ENCODE data around the gene EXTL1.

EXTL1 gene

GRCh38 chr1:26067432-26067911 lies 45.9 kb downstream of the EXTL1 start, which contains the start of gene TRIM63:
TRIM63 (minus strand) TSS chr1:26067630; CDS start chr1:26067494, 136 bp downstream.
- Histone ChIP-seq H3K27ac (no peak within 1 kb of the TSS), H3K27me3 (ENCODE audit: insufficient read depth, low read depth) (peaks cover 4% of the 10 kb centered on the region; the same call in 1 of the 2 replicates), H3K4me1 (ENCODE audit: low read depth, poor library complexity, severe bottlenecking) (no peaks in the 10 kb centered on the region), H2AFZ (ENCODE audit: low read depth) (no peak within 1 kb of the TSS), H3K9ac (no peak within 1 kb of the TSS), H4K20me1 (ENCODE audit: insufficient read depth) (no peaks in the 10 kb centered on the region), H3K4me3 (IDR thresholded peaks at IDR 0.05; ENCODE audit: insufficient read depth, low read depth, low read length) (no peak within 1 kb of the TSS), H3K79me2 (ENCODE audit: insufficient read depth, low read depth) (no peaks in the 10 kb centered on the region), H3K4me2 (no peak within 1 kb of the TSS), H3K36me3 (ENCODE audit: insufficient read depth) (no peaks in the 10 kb centered on the region)
- TF ChIP-seq, protein P1, sequence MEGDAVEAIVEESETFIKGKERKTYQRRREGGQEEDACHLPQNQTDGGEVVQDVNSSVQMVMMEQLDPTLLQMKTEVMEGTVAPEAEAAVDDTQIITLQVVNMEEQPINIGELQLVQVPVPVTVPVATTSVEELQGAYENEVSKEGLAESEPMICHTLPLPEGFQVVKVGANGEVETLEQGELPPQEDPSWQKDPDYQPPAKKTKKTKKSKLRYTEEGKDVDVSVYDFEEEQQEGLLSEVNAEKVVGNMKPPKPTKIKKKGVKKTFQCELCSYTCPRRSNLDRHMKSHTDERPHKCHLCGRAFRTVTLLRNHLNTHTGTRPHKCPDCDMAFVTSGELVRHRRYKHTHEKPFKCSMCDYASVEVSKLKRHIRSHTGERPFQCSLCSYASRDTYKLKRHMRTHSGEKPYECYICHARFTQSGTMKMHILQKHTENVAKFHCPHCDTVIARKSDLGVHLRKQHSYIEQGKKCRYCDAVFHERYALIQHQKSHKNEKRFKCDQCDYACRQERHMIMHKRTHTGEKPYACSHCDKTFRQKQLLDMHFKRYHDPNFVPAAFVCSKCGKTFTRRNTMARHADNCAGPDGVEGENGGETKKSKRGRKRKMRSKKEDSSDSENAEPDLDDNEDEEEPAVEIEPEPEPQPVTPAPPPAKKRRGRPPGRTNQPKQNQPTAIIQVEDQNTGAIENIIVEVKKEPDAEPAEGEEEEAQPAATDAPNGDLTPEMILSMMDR (conservative IDR thresholded peaks at IDR 0.05; ENCODE audit: low read depth, low read length), result no peak

GRCh38 chr1:26069941-26070295 lies 48.3 kb downstream of the EXTL1 start:
- no peak overlapping the region for H3K4me3 ChIP-seq (IDR thresholded peaks at IDR 0.05; ENCODE audit: insufficient read depth, low read depth, low read length)
- TF ChIP-seq, protein P1 (conservative IDR thresholded peaks at IDR 0.05; ENCODE audit: low read depth, low read length), result no peak
- H2AFZ ChIP-seq (ENCODE audit: low read depth), result no peak overlapping the region
- H3K27me3 ChIP-seq (ENCODE audit: insufficient read depth, low read depth), result peaks cover 4% of the 10 kb centered on the region; the same call in 1 of the 2 replicates
- no peak overlapping the region for H3K9ac ChIP-seq
- no peaks in the 10 kb centered on the region for H3K4me1 ChIP-seq (ENCODE audit: low read depth, poor library complexity, severe bottlenecking)
- no peaks in the 10 kb centered on the region for H3K36me3 ChIP-seq (ENCODE audit: insufficient read depth)
- no peaks in the 10 kb centered on the region for H4K20me1 ChIP-seq (ENCODE audit: insufficient read depth)
- no peaks in the 10 kb centered on the region for H3K79me2 ChIP-seq (ENCODE audit: insufficient read depth, low read depth)
- H3K4me2 ChIP-seq, result no peak overlapping the region
- no peak overlapping the region for H3K27ac ChIP-seq

- Histone ChIP-seq H3K4me3 (IDR thresholded peaks at IDR 0.05; ENCODE audit: insufficient read depth, low read depth, low read length) (no peak overlapping the region), H3K9ac (no peak overlapping the region), H3K27ac (no peak overlapping the region), H3K79me2 (ENCODE audit: insufficient read depth, low read depth) (no peaks in the 10 kb centered on the region), H3K4me2 (no peak overlapping the region), H3K4me1 (ENCODE audit: low read depth, poor library complexity, severe bottlenecking) (no peaks in the 10 kb centered on the region), H3K36me3 (ENCODE audit: insufficient read depth) (no peaks in the 10 kb centered on the region), H4K20me1 (ENCODE audit: insufficient read depth) (no peaks in the 10 kb centered on the region), H2AFZ (ENCODE audit: low read depth) (no peak overlapping the region), H3K27me3 (ENCODE audit: insufficient read depth, low read depth) (peaks cover 4% of the 10 kb centered on the region; the same call in 1 of the 2 replicates)
- TF ChIP-seq, protein P1 (conservative IDR thresholded peaks at IDR 0.05; ENCODE audit: low read depth, low read length), result no peak
Observed at GRCh38 chr1:26070296-26070962, 48.9 kb downstream of the EXTL1 start.

GRCh38 chr1:26070963-26071342 lies 49.4 kb downstream of the EXTL1 start:
- Histone ChIP-seq H3K27me3 (ENCODE audit: insufficient read depth, low read depth) (peaks cover 4% of the 10 kb centered on the region; the same call in 1 of the 2 replicates), H2AFZ (ENCODE audit: low read depth) (no peak overlapping the region)
- TF ChIP-seq, protein P1 (conservative IDR thresholded peaks at IDR 0.05; ENCODE audit: low read depth, low read length), result no peak

More at GRCh38 chr1:26070963-26071342, 49.4 kb downstream of the EXTL1 start:
- Histone ChIP-seq H3K36me3 (ENCODE audit: insufficient read depth) (no peaks in the 10 kb centered on the region), H3K9ac (no peak overlapping the region), H3K79me2 (ENCODE audit: insufficient read depth, low read depth) (no peaks in the 10 kb centered on the region), H3K4me3 (IDR thresholded peaks at IDR 0.05; ENCODE audit: insufficient read depth, low read depth, low read length) (no peak overlapping the region), H4K20me1 (ENCODE audit: insufficient read depth) (no peaks in the 10 kb centered on the region), H3K4me1 (ENCODE audit: low read depth, poor library complexity, severe bottlenecking) (no peaks in the 10 kb centered on the region), H3K27ac (no peak overlapping the region), H3K4me2 (no peak overlapping the region)
